ENCODE results near the gene UNC5C. TPM values are rescaled to one million over a fixed set of nuclear protein-coding genes. Genes with fewer than 3 reads are reported as not detected.

Gene UNC5C
- total and polyA plus RNA-seq, 8 donors, result 0.15 to 0.84 (median 0.34) TPM

- DNase-seq, result no peak
- no peak for ATAC-seq
- intact Hi-C loops (cut with DNase I), result no loop called here
- no peak overlapping the region for H3K27ac ChIP-seq
- TF ChIP-seq, protein P1, sequence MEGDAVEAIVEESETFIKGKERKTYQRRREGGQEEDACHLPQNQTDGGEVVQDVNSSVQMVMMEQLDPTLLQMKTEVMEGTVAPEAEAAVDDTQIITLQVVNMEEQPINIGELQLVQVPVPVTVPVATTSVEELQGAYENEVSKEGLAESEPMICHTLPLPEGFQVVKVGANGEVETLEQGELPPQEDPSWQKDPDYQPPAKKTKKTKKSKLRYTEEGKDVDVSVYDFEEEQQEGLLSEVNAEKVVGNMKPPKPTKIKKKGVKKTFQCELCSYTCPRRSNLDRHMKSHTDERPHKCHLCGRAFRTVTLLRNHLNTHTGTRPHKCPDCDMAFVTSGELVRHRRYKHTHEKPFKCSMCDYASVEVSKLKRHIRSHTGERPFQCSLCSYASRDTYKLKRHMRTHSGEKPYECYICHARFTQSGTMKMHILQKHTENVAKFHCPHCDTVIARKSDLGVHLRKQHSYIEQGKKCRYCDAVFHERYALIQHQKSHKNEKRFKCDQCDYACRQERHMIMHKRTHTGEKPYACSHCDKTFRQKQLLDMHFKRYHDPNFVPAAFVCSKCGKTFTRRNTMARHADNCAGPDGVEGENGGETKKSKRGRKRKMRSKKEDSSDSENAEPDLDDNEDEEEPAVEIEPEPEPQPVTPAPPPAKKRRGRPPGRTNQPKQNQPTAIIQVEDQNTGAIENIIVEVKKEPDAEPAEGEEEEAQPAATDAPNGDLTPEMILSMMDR (IDR thresholded peaks at IDR 0.05), result no peak
- no peaks in the 10 kb centered on the region for H3K36me3 ChIP-seq
- H3K27me3 ChIP-seq, result no peaks in the 10 kb centered on the region
- H3K4me3 ChIP-seq, result no peak overlapping the region
- 46 to 55% methylated on average over 1 of the region's 1 CpG for WGBS, 2 donors
- FAIRE-seq, result no peak
- H3K9me3 ChIP-seq, result no peaks in the 10 kb centered on the region
- no peaks in the 10 kb centered on the region for H3K4me1 ChIP-seq
Observed at GRCh38 chr4:95469617-95470016, 79.2 kb downstream of the UNC5C start.

GRCh38 chr4:95466791-95467190 lies 82.0 kb downstream of the UNC5C start:
- 76 to 78% methylated on average over 3 of the region's 3 CpGs for WGBS, 2 donors
- no peak for FAIRE-seq
- intact Hi-C loops (cut with DNase I), result no loop called here
- TF ChIP-seq, protein P1 (IDR thresholded peaks at IDR 0.05), result no peak
- H3K4me1 ChIP-seq, result no peaks in the 10 kb centered on the region
- DNase-seq, result no peak
- ATAC-seq, result no peak
- no peaks in the 10 kb centered on the region for H3K36me3 ChIP-seq
- H3K9me3 ChIP-seq, result no peaks in the 10 kb centered on the region
- no peaks in the 10 kb centered on the region for H3K27me3 ChIP-seq
- H3K4me3 ChIP-seq, result no peak overlapping the region
- H3K27ac ChIP-seq, result no peak overlapping the region

- TF ChIP-seq, protein P1 (IDR thresholded peaks at IDR 0.05), result no peak
- Histone ChIP-seq H3K27me3 (no peaks in the 10 kb centered on the region), H3K36me3 (no peaks in the 10 kb centered on the region), H3K27ac (no peak overlapping the region), H3K4me1 (no peaks in the 10 kb centered on the region), H3K9me3 (no peaks in the 10 kb centered on the region), H3K4me3 (no peak overlapping the region)
- WGBS, 2 donors, result 54 to 59% methylated on average over 6 of the region's 6 CpGs
- intact Hi-C loops (cut with DNase I), result no loop called here
- DNase-seq (no peak), FAIRE-seq (no peak), ATAC-seq (no peak)
Observed at GRCh38 chr4:95465010-95465409, 83.8 kb downstream of the UNC5C start.

GRCh38 chr4:95462921-95463320 lies 85.9 kb downstream of the UNC5C start:
- no peaks in the 10 kb centered on the region for H3K36me3 ChIP-seq
- H3K27me3 ChIP-seq, result no peaks in the 10 kb centered on the region
- intact Hi-C loops (cut with DNase I), result no loop called here
- no peak overlapping the region for H3K27ac ChIP-seq
- DNase-seq (no peak), FAIRE-seq (no peak), ATAC-seq (no peak)
- no peak overlapping the region for H3K4me3 ChIP-seq
- TF ChIP-seq, protein P1 (IDR thresholded peaks at IDR 0.05), result no peak
- H3K9me3 ChIP-seq, result no peaks in the 10 kb centered on the region
- WGBS, 2 donors, result 69 to 77% methylated on average over 8 of the region's 8 CpGs
- H3K4me1 ChIP-seq, result no peaks in the 10 kb centered on the region

DNA sequence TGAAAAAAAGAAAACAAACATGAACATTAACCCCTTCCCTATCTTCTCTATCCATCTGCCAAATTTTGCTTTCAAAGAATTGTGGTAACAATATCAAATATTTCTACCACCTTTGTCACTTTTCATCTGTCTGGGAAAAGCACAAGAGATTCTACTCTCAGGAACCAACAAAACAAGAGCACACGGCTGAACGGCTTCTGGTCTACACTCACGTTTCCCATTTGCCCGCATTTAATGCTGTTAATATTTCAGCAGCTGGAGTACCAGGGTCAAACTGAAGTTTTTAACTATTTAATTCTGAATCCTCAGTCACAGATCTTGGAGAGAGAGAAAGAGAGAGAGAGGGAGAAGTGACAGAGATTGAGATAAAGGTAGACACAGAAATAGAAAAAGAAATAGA lies 91.4 kb downstream of the UNC5C start:
- WGBS, 2 donors, result 29 to 38% methylated on average over 4 of the region's 4 CpGs
- Histone ChIP-seq H3K36me3 (no peaks in the 10 kb centered on the region), H3K9me3 (no peaks in the 10 kb centered on the region), H3K4me1 (no peaks in the 10 kb centered on the region), H3K27ac (no peak overlapping the region), H3K4me3 (no peak overlapping the region), H3K27me3 (no peaks in the 10 kb centered on the region)
- intact Hi-C loops (cut with DNase I), result no loop called here
- DNase-seq (no peak), FAIRE-seq (no peak), ATAC-seq (no peak)
- TF ChIP-seq, protein P1 (IDR thresholded peaks at IDR 0.05), result no peak

Measured in pancreas (tissue), 10 donors.